CD4-positive, alpha-beta T cell (primary cell): ENCODE measurements around the gene IL17A. TPM values are rescaled to one million over a fixed set of nuclear protein-coding genes. Genes with fewer than 3 reads are reported as not detected.
A peak's percentile ranks its signal among the peaks of the same experiment; 100 is the strongest.

Experiments
- ATAC-seq: fragments of 200-7000 bp; cut with Tn5 transposase; one replicate; pipeline ENCODE4 v1.10.0; 2022; ENCODE audit warnings: mild to moderate bottlenecking; ENCODE audit not compliant: poor library complexity
- CTCF ChIA-PET: fragments of 350-600 bp; sonication (Branson Sonifier 250); formaldehyde crosslinking; loops from one replicate; lab custom pipeline; 2021; ENCODE audit warnings: antibody characterized with exemption, inconsistent platforms; lab: Charles Lee
- POLR2A ChIA-PET: fragments of 350-600 bp; sonication (Branson Sonifier 250); formaldehyde crosslinking; loops from one replicate; lab custom pipeline; 2021; ENCODE audit warnings: antibody characterized with exemption, inconsistent platforms; lab: Charles Lee
- DNase-seq, 14 experiments: peaks; one replicate each; pipeline ENCODE4 v3.0.0-alpha.2; 2013 to 2020; ENCODE audit warnings: mixed read lengths in 2 of 14
- H3K27ac ChIP-seq, 2 donors: one replicate each; pipeline versions ENCODE4 v1.5.1 to v1.7.0; 2013; ENCODE audit warnings: low read length in 2 of 2, low read depth in 1 of 2, mild to moderate bottlenecking in 1 of 2
- H3K27me3 ChIP-seq, 2 experiments: 1 replicate in 1 of 2; 2 replicates in 1 of 2; pipeline versions ENCODE4 v1.6.1 to v1.7.0; 2013; ENCODE audit warnings: low read length in 2 of 2, control low read depth in 1 of 2, mild to moderate bottlenecking in 1 of 2, moderate library complexity in 1 of 2; ENCODE audit not compliant: insufficient read depth in 2 of 2, control insufficient read depth in 1 of 2
- H3K36me3 ChIP-seq: one replicate; pipeline ENCODE4 v1.6.1; 2013; ENCODE audit warnings: low read length, control low read depth; ENCODE audit not compliant: insufficient read depth
- H3K4me1 ChIP-seq: one replicate; pipeline ENCODE4 v1.6.1; 2013; ENCODE audit warnings: low read length, control low read depth; ENCODE audit not compliant: insufficient read depth
- H3K4me3 ChIP-seq: one replicate; pipeline ENCODE4 v1.5.1; 2013; ENCODE audit warnings: mild to moderate bottlenecking, low read length, moderate library complexity
- H3K9me3 ChIP-seq, 2 experiments: 1 replicate in 1 of 2; 2 replicates in 1 of 2; pipeline versions ENCODE4 v1.6.1 to v1.7.0; 2013; ENCODE audit warnings: low read length in 2 of 2, mild to moderate bottlenecking in 2 of 2, control low read depth in 1 of 2, moderate library complexity in 1 of 2; ENCODE audit not compliant: control insufficient read depth in 1 of 2, insufficient read depth in 1 of 2
- H3K27ac Mint-ChIP-seq: one replicate; pipeline ENCODE4 v1.8.0; 2020; ENCODE audit warnings: mixed read lengths
- H3K27me3 Mint-ChIP-seq: one replicate; pipeline ENCODE4 v1.8.0; 2021; ENCODE audit warnings: mixed read lengths
- H3K36me3 Mint-ChIP-seq: one replicate; pipeline ENCODE4 v1.8.0; 2021; ENCODE audit warnings: low read depth, mixed read lengths
- H3K4me1 Mint-ChIP-seq: one replicate; pipeline ENCODE4 v1.8.0; 2021; ENCODE audit warnings: low read depth, mixed read lengths
- H3K4me3 Mint-ChIP-seq: one replicate; pipeline ENCODE4 v1.8.0; 2020; ENCODE audit warnings: mild to moderate bottlenecking, mixed read lengths
- H3K9me3 Mint-ChIP-seq: one replicate; pipeline ENCODE4 v1.8.0; 2020; ENCODE audit warnings: mixed read lengths
- intact Hi-C, 2 experiments: fragments of 100-400 bp; cut with DNase I in 1 of 2; cut with micrococcal nuclease in 1 of 2; formaldehyde crosslinking; loops; one replicate each; pipeline versions ENCODE4 v1.15.1 to v1.9.0; 2023 to 2025; cut with DNase I, micrococcal nuclease
- total RNA-seq, 174 experiments: library from RNA in 2 of 174; stranded (reverse) in 2 of 174; gene quantifications; one replicate each; pipeline ENCODE4 v1.2.3 and lab custom pipeline; 2021 to 2026
- TF ChIP-seq, protein P1 (sequence below): fragments of 200-600 bp; IDR thresholded peaks from one replicate; pipeline ENCODE4 v1.8.0; 2022; ENCODE audit warnings: antibody characterized with exemption, mild to moderate bottlenecking

The IL17A gene
- total RNA-seq, 2 experiments from 2014 or later, result 0.14 TPM; not detected in 1

DNA sequence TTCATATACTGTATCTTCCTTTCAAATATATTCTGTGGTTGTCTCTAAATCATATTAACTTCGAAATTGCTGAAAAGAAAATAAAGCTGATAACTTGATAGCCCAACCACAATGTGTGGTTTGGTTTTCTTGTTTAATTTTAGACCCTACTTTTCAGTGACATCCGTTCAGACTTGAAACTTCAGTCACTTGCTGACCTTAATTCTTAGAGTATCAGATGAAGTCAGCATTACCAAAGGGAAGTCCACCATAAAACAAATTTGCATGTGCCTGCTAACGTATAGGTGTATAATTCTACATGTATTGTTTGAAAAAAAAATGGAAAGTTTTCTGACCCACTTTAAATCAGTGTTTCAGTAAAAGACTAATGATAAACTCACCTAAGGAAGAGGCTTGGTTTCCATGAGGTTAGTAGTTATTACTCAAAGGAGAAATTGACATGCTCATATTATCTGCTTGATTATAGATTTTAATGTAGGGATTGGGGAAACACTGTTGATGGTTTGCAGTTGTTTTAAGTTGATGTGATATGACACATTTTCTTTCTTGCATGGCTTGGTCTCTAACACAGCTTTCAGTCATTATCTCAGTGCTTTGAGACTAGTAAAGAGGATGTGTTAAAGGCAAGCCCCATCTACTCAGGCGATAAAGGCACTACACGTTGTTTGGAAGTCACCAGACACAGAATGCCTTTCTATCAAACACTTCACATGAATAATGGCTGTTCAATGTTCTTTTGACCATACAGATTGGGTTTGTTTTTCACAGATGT is 5.2 kb upstream of the IL17A start:
- Mint-ChIP-seq H3K27me3 (peaks cover 7% of the 10 kb centered on the region), H3K36me3 (no peaks in the 10 kb centered on the region), H3K4me3 (no peak overlapping the region), H3K4me1 (peaks cover 6% of the 10 kb centered on the region), H3K27ac (no peak overlapping the region), H3K9me3 (no peaks in the 10 kb centered on the region)
- no peak for ATAC-seq
- H3K27me3 ChIP-seq, result no peaks in the 10 kb centered on the region
- POLR2A ChIA-PET, result interaction anchor here (0.7 kb wide), 1 partner anchor 38 kb away, joined by 3 read pairs; no protein-coding TSS in a partner anchor
- DNase-seq, result no peak
- H3K27ac ChIP-seq, result no peak overlapping the region
- H3K9me3 ChIP-seq, result no peaks in the 10 kb centered on the region
- H3K36me3 ChIP-seq, result no peaks in the 10 kb centered on the region
- TF ChIP-seq, protein P1, sequence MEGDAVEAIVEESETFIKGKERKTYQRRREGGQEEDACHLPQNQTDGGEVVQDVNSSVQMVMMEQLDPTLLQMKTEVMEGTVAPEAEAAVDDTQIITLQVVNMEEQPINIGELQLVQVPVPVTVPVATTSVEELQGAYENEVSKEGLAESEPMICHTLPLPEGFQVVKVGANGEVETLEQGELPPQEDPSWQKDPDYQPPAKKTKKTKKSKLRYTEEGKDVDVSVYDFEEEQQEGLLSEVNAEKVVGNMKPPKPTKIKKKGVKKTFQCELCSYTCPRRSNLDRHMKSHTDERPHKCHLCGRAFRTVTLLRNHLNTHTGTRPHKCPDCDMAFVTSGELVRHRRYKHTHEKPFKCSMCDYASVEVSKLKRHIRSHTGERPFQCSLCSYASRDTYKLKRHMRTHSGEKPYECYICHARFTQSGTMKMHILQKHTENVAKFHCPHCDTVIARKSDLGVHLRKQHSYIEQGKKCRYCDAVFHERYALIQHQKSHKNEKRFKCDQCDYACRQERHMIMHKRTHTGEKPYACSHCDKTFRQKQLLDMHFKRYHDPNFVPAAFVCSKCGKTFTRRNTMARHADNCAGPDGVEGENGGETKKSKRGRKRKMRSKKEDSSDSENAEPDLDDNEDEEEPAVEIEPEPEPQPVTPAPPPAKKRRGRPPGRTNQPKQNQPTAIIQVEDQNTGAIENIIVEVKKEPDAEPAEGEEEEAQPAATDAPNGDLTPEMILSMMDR, result no peak
- H3K4me1 ChIP-seq, result no peaks in the 10 kb centered on the region
- H3K4me3 ChIP-seq, result no peak overlapping the region
- intact Hi-C loops, result no loop called here
- CTCF ChIA-PET, result no interaction called here

DNA sequence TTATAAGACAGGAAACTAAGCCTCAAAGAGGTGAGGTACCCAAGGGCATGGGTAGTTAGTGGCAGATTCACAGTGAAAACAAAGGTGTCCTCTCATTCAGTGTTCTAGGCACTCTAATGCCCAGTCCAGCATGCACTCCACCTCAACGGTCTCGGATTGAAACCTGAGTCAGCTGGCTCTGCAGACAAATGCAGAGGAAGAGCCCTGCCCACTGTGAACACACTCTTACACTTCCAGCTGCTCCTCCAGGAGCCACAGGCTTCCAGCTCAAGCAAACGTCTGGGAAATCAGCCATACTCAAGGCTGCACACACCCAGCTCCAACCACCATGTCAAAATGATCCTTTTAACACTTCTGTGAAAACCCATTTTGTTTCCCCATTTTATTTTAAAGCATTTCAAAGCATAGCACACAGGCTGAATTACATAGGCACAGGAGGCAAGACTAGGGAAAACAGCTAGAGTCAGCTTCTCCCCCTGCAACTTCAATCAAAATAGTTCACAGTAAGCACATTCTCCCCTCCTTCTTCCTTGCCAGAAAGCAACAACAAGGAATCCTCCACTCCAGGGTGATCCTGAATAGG is 3.0 kb upstream of the IL17A start:
- Mint-ChIP-seq H3K36me3 (no peaks in the 10 kb centered on the region), H3K4me3 (no peak overlapping the region), H3K4me1 (peaks cover 6% of the 10 kb centered on the region), H3K27me3 (peaks cover 17% of the 10 kb centered on the region), H3K27ac (no peak overlapping the region), H3K9me3 (no peaks in the 10 kb centered on the region)
- CTCF ChIA-PET, result interaction anchor here (2.1 kb wide), 1 partner anchor 9 kb away, joined by 5 read pairs; no protein-coding TSS in a partner anchor
- H3K4me3 ChIP-seq, result no peak overlapping the region
- no peaks in the 10 kb centered on the region for H3K9me3 ChIP-seq
- intact Hi-C loops, result no loop called here
- peaks cover 0 to 5% of the 10 kb centered on the region in 2 experiments for H3K27me3 ChIP-seq
- POLR2A ChIA-PET, result interaction anchor here (0.6 kb wide), 1 partner anchor 21 kb away, joined by 3 read pairs; no protein-coding TSS in a partner anchor
- H3K4me1 ChIP-seq, result no peaks in the 10 kb centered on the region
- ATAC-seq (no peak), DNase-seq (no peak)
- H3K27ac ChIP-seq, result no peak overlapping the region
- TF ChIP-seq, protein P1, result no peak
- H3K36me3 ChIP-seq, result no peaks in the 10 kb centered on the region

DNA sequence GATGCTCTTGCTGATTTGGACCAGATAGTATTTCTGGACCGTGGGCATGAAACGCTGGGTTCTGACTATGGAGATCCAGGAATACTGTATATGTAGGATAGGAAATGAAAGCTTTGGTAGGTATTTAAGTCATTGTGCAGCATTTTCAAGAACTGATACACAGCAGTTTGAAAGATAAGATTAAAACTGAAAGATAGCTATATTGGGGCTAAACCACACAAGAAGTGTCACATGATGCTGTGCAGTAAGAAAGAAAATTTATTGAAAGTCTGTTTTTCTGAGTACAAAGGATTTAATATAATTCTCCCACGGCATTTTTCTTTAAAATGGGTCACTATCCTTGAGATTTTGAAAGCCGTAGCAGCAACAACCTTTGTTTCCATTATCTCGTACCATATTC is 305 bp downstream of the IL17A start:
- Histone ChIP-seq H3K4me1 (no peaks in the 10 kb centered on the region), H3K36me3 (no peaks in the 10 kb centered on the region), H3K4me3 (no peak overlapping the region), H3K27ac (no peak overlapping the region), H3K27me3 (peaks cover 0 to 5% of the 10 kb centered on the region in 2 experiments), H3K9me3 (no peaks in the 10 kb centered on the region)
- no peak overlapping the region for H3K27ac Mint-ChIP-seq
- intact Hi-C loops, result no loop called here
- H3K27me3 Mint-ChIP-seq, result peaks cover 18% of the 10 kb centered on the region
- ATAC-seq, result no peak
- no peaks in the 10 kb centered on the region for H3K36me3 Mint-ChIP-seq
- H3K4me1 Mint-ChIP-seq, result no peaks in the 10 kb centered on the region
- TF ChIP-seq, protein P1, result no peak
- H3K9me3 Mint-ChIP-seq, result no peaks in the 10 kb centered on the region
- H3K4me3 Mint-ChIP-seq, result peak overlapping the region; percentile 32
- ChIA-PET CTCF (no interaction called here), POLR2A (no interaction called here)
- no peak for DNase-seq
